Neural cell (in vitro differentiated cells): ENCODE data around the gene SASH3. TPM values are rescaled to one million over a fixed set of nuclear protein-coding genes. Genes with fewer than 3 reads are reported as not detected.

Experiments used
- H2AFZ ChIP-seq: fragments of 200-600, 300-800 bp; sonication (generic), shearing (Covaris generic); 2 replicates; pipeline ENCODE4 v1.6.0; 2014; ENCODE audit warnings: low read depth, mild to moderate bottlenecking, antibody characterized with exemption, low read length, moderate library complexity
- H3F3A ChIP-seq: fragments of 200-600 bp; shearing (Covaris generic); 2 replicates; pipeline ENCODE4 v1.6.1; 2016; ENCODE audit warnings: mild to moderate bottlenecking, moderate library complexity, mixed read lengths, antibody characterized with exemption, low read length; ENCODE audit not compliant: insufficient read depth, poor library complexity, severe bottlenecking
- H3K27ac ChIP-seq: fragments of 200-600, 300-800 bp; sonication (generic), shearing (Covaris generic); 2 replicates; pipeline ENCODE4 v1.5.1; 2014; ENCODE audit warnings: mild to moderate bottlenecking, low read length, moderate library complexity
- H3K27me3 ChIP-seq: fragments of 300-800, 200-600 bp; sonication (generic), shearing (Covaris generic); 2 replicates; pipeline ENCODE4 v1.6.0; 2014; ENCODE audit warnings: mild to moderate bottlenecking, low read depth, low read length, moderate library complexity; ENCODE audit not compliant: insufficient read depth
- H3K36me3 ChIP-seq: fragments of 300-800, 200-600 bp; sonication (generic), shearing (Covaris generic); 2 replicates; pipeline ENCODE4 v1.5.1; 2014; ENCODE audit warnings: mild to moderate bottlenecking, antibody characterized with exemption, low read length, moderate library complexity; ENCODE audit not compliant: insufficient read depth
- H3K4me2 ChIP-seq: fragments of 300-800, 200-600 bp; sonication (generic), shearing (Covaris generic); 2 replicates; pipeline ENCODE4 v1.6.0; 2014; ENCODE audit warnings: mild to moderate bottlenecking, low read length
- H3K4me3 ChIP-seq: fragments of 300-800, 200-600 bp; sonication (generic), shearing (Covaris generic); 2 replicates; pipeline ENCODE4 v1.5.1; 2014; ENCODE audit warnings: mild to moderate bottlenecking, low read length, moderate library complexity
- H3K79me2 ChIP-seq: fragments of 200-600 bp; shearing (Covaris generic); replicated peaks from 2 replicates; pipeline ENCODE4 v1.6.0; 2014; ENCODE audit warnings: mild to moderate bottlenecking, low read length, moderate library complexity; ENCODE audit not compliant: insufficient read depth
- H3K9ac ChIP-seq: fragments of 300-800, 200-600 bp; sonication (generic), shearing (Covaris generic); 2 replicates; pipeline ENCODE4 v1.6.1; 2016; ENCODE audit warnings: mild to moderate bottlenecking, low read length, mixed read lengths
- H3K9me2 ChIP-seq: fragments of 200-600 bp; shearing (Covaris generic); 2 replicates; pipeline ENCODE4 v1.6.1; 2016; ENCODE audit warnings: mild to moderate bottlenecking, low read length, mixed read lengths; ENCODE audit not compliant: insufficient read depth
- H3K9me3 ChIP-seq: fragments of 200-600, 300-800 bp; sonication (generic), shearing (Covaris generic); 2 replicates; pipeline ENCODE4 v1.6.1; 2016; ENCODE audit warnings: mild to moderate bottlenecking, mixed run types, low read length, moderate library complexity, mixed read lengths
- H4K20me1 ChIP-seq: fragments of 200-600 bp; shearing (Covaris generic); 2 replicates; pipeline ENCODE4 v1.6.1; 2016; ENCODE audit warnings: mild to moderate bottlenecking, mixed run types; ENCODE audit not compliant: insufficient read depth
- EP300 ChIP-seq: fragments of 450-650 bp; conservative IDR thresholded peaks from 2 replicates; pipeline ENCODE4 v1.6.1; 2014; ENCODE audit warnings: antibody characterized with exemption, mild to moderate bottlenecking, moderate library complexity; ENCODE audit not compliant: poor library complexity, severe bottlenecking
- EZH2 ChIP-seq: fragments of 200-600, 300-800 bp; shearing (Covaris generic), sonication (generic); IDR thresholded peaks from 2 replicates; pipeline ENCODE4 v1.6.1; 2014; ENCODE audit warnings: antibody characterized with exemption, low read length, borderline replicate concordance, mild to moderate bottlenecking; ENCODE audit not compliant: insufficient read depth, poor library complexity, severe bottlenecking
- MXI1 ChIP-seq: fragments of 450-650 bp; conservative IDR thresholded peaks from 2 replicates; pipeline ENCODE4 v1.6.1; 2014; ENCODE audit warnings: antibody characterized with exemption, mild to moderate bottlenecking; ENCODE audit not compliant: poor library complexity, severe bottlenecking
- POLR2AphosphoS5 ChIP-seq: IDR thresholded peaks from 2 replicates; pipeline ENCODE4 v1.6.1; 2012
- RAD21 ChIP-seq: fragments of 450-650 bp; conservative IDR thresholded peaks from 2 replicates; pipeline ENCODE4 v1.6.1; 2014; ENCODE audit warnings: antibody characterized with exemption, mild to moderate bottlenecking, moderate library complexity
- SMC3 ChIP-seq: fragments of 450-650 bp; conservative IDR thresholded peaks from 2 replicates; pipeline ENCODE4 v1.6.1; 2014; ENCODE audit warnings: antibody characterized with exemption, mild to moderate bottlenecking, moderate library complexity; ENCODE audit not compliant: poor library complexity
- TAF1 ChIP-seq: IDR thresholded peaks from 2 replicates; pipeline ENCODE4 v1.6.1; 2012; ENCODE audit warnings: low read depth
- polyA plus RNA-seq: library from polyadenylated mRNA; depleted of rRNA; stranded (reverse); fragments of >200 nt; gene quantifications from 2 replicates; pipeline ENCODE4 v1.2.3, GENCODE V29; 2014
- TF ChIP-seq, protein P1 (sequence below): fragments of 450-650 bp; IDR thresholded peaks from 2 replicates; pipeline ENCODE4 v1.5.1; 2014; ENCODE audit warnings: antibody characterized with exemption, mild to moderate bottlenecking, moderate library complexity; ENCODE audit not compliant: poor library complexity, severe bottlenecking
- TF ChIP-seq, protein P2 (sequence below): IDR thresholded peaks from 2 replicates; pipeline ENCODE4 v1.6.1; 2012; ENCODE audit warnings: borderline replicate concordance

SASH3 gene
- polyA plus RNA-seq, 1 donor from 2014 or later, result not detected

GRCh38 chrX:129813662-129814368, 34.1 kb downstream of the SASH3 start:
- no peaks in the 10 kb centered on the region for H3F3A ChIP-seq

DNA sequence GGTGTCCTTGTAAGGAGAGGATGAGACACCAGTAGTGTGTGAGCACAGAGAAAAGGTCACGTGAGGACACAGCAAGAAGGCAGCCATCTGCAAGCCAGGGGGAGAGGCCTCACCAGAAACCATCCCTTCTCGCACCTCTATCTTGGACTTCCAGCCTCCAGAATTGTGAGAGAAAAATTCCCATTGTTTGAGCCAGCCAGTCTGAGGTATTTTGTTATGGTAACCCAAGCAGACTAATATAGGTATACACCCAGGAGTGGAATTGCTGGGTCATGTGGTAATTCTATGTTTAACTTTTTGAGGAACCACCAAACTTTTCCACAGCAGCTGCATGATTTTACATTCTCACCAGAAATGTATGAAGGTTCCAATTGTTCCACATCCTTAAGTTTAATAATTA, 38.4 kb downstream of the SASH3 start:
- H3K9ac ChIP-seq, result no peak overlapping the region
- no peaks in the 10 kb centered on the region for H3K9me3 ChIP-seq
- no peak overlapping the region for H3K4me2 ChIP-seq
- H4K20me1 ChIP-seq, result no peaks in the 10 kb centered on the region
- TF ChIP-seq EZH2 (no peak), MXI1 (no peak), TAF1 (no peak), RAD21 (no peak), SMC3 (no peak), POLR2AphosphoS5 (no peak), EP300 (no peak)
- TF ChIP-seq, protein P1, sequence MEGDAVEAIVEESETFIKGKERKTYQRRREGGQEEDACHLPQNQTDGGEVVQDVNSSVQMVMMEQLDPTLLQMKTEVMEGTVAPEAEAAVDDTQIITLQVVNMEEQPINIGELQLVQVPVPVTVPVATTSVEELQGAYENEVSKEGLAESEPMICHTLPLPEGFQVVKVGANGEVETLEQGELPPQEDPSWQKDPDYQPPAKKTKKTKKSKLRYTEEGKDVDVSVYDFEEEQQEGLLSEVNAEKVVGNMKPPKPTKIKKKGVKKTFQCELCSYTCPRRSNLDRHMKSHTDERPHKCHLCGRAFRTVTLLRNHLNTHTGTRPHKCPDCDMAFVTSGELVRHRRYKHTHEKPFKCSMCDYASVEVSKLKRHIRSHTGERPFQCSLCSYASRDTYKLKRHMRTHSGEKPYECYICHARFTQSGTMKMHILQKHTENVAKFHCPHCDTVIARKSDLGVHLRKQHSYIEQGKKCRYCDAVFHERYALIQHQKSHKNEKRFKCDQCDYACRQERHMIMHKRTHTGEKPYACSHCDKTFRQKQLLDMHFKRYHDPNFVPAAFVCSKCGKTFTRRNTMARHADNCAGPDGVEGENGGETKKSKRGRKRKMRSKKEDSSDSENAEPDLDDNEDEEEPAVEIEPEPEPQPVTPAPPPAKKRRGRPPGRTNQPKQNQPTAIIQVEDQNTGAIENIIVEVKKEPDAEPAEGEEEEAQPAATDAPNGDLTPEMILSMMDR, result no peak
- TF ChIP-seq, protein P2, sequence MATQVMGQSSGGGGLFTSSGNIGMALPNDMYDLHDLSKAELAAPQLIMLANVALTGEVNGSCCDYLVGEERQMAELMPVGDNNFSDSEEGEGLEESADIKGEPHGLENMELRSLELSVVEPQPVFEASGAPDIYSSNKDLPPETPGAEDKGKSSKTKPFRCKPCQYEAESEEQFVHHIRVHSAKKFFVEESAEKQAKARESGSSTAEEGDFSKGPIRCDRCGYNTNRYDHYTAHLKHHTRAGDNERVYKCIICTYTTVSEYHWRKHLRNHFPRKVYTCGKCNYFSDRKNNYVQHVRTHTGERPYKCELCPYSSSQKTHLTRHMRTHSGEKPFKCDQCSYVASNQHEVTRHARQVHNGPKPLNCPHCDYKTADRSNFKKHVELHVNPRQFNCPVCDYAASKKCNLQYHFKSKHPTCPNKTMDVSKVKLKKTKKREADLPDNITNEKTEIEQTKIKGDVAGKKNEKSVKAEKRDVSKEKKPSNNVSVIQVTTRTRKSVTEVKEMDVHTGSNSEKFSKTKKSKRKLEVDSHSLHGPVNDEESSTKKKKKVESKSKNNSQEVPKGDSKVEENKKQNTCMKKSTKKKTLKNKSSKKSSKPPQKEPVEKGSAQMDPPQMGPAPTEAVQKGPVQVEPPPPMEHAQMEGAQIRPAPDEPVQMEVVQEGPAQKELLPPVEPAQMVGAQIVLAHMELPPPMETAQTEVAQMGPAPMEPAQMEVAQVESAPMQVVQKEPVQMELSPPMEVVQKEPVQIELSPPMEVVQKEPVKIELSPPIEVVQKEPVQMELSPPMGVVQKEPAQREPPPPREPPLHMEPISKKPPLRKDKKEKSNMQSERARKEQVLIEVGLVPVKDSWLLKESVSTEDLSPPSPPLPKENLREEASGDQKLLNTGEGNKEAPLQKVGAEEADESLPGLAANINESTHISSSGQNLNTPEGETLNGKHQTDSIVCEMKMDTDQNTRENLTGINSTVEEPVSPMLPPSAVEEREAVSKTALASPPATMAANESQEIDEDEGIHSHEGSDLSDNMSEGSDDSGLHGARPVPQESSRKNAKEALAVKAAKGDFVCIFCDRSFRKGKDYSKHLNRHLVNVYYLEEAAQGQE, result no peak
- H3K79me2 ChIP-seq, result no peaks in the 10 kb centered on the region
- H3K27ac ChIP-seq, result no peak overlapping the region
- H3F3A ChIP-seq, result no peaks in the 10 kb centered on the region
- H2AFZ ChIP-seq, result no peak overlapping the region
- H3K4me3 ChIP-seq, result no peak overlapping the region
- H3K9me2 ChIP-seq, result no peaks in the 10 kb centered on the region
- no peaks in the 10 kb centered on the region for H3K27me3 ChIP-seq
- no peaks in the 10 kb centered on the region for H3K36me3 ChIP-seq

More at GRCh38 chrX:129813662-129814368, 34.1 kb downstream of the SASH3 start:
- no peaks in the 10 kb centered on the region for H3K79me2 ChIP-seq
- no peaks in the 10 kb centered on the region for H3K9me2 ChIP-seq
- H3K27me3 ChIP-seq, result no peaks in the 10 kb centered on the region
- no peaks in the 10 kb centered on the region for H3K36me3 ChIP-seq
- no peak overlapping the region for H3K27ac ChIP-seq
- no peak overlapping the region for H3K4me2 ChIP-seq
- TF ChIP-seq, protein P2, result no peak
- no peak overlapping the region for H3K9ac ChIP-seq
- H4K20me1 ChIP-seq, result no peaks in the 10 kb centered on the region
- no peaks in the 10 kb centered on the region for H3K9me3 ChIP-seq
- no peak overlapping the region for H2AFZ ChIP-seq
- H3K4me3 ChIP-seq, result no peak overlapping the region
